HepG2 (cell line): ENCODE data around the gene TPR. TPM values are rescaled to one million over a fixed set of nuclear protein-coding genes. Genes with fewer than 3 reads are reported as not detected.

Experiments
- AKAP8 ChIP-seq: sonication (generic); formaldehyde crosslinking; IDR thresholded peaks from 2 replicates; pipeline ENCODE4 v1.5.1; 2020; ENCODE audit warnings: mild to moderate bottlenecking, missing genetic modification reagents
- AKNA ChIP-seq: sonication (generic); formaldehyde crosslinking; IDR thresholded peaks from 2 replicates; pipeline ENCODE4 v1.4.0; 2020; ENCODE audit warnings: missing genetic modification reagents, borderline replicate concordance
- ATRX ChIP-seq: sonication (generic); formaldehyde crosslinking; IDR thresholded peaks from 2 replicates; pipeline ENCODE4 v1.4.0; 2020; ENCODE audit warnings: missing genetic modification reagents, borderline replicate concordance
- BORCS8-MEF2B ChIP-seq: sonication (generic); formaldehyde crosslinking; IDR thresholded peaks from 2 replicates; pipeline ENCODE4 v1.8.0; 2022; ENCODE audit warnings: mild to moderate bottlenecking, missing genetic modification reagents
- E2F1 ChIP-seq: sonication (generic); formaldehyde crosslinking; IDR thresholded peaks from 2 replicates; pipeline ENCODE4 v1.5.0; 2020; ENCODE audit warnings: missing genetic modification reagents
- JUN ChIP-seq: sonication (generic); formaldehyde crosslinking; IDR thresholded peaks from 2 replicates; pipeline ENCODE4 v1.4.0; 2020; ENCODE audit warnings: mild to moderate bottlenecking, missing genetic modification reagents
- KDM5A ChIP-seq: fragments of 200-600 bp; sonication (generic); IDR thresholded peaks from 2 replicates; pipeline ENCODE4 v1.7.0; 2018; ENCODE audit warnings: antibody characterized with exemption, mild to moderate bottlenecking, low read length, borderline replicate concordance
- NCOA5 ChIP-seq: sonication (generic); formaldehyde crosslinking; IDR thresholded peaks from 2 replicates; pipeline ENCODE4 v1.4.0; 2020; ENCODE audit warnings: missing genetic modification reagents
- THAP11 ChIP-seq: IDR thresholded peaks from 2 replicates; pipeline ENCODE4 v1.6.1; 2016; ENCODE audit warnings: missing biosample characterization, missing genetic modification reagents
- ZBTB20 ChIP-seq: sonication (generic); formaldehyde crosslinking; IDR thresholded peaks from 2 replicates; pipeline ENCODE4 v1.8.1; 2023; ENCODE audit warnings: missing genetic modification reagents, low read depth, mild to moderate bottlenecking, borderline replicate concordance
- ZFP36L1 ChIP-seq: sonication (generic); formaldehyde crosslinking; IDR thresholded peaks from 2 replicates; pipeline ENCODE4 v1.8.0; 2022; ENCODE audit warnings: mild to moderate bottlenecking, missing genetic modification reagents, moderate library complexity
- ZFP90 ChIP-seq: sonication (generic); formaldehyde crosslinking; IDR thresholded peaks from 2 replicates; pipeline ENCODE4 v1.8.0; 2022; ENCODE audit warnings: missing genetic modification reagents, mild to moderate bottlenecking, inconsistent platforms, borderline replicate concordance
- ZNF224 ChIP-seq: sonication (generic); formaldehyde crosslinking; IDR thresholded peaks from 2 replicates; pipeline ENCODE4 v1.5.0; 2020; ENCODE audit warnings: mild to moderate bottlenecking, missing genetic modification reagents
- ZNF331 ChIP-seq: sonication (generic); formaldehyde crosslinking; IDR thresholded peaks from 2 replicates; pipeline ENCODE4 v1.4.0; 2020; ENCODE audit warnings: missing genetic modification reagents
- ZNF570 ChIP-seq: sonication (generic); formaldehyde crosslinking; IDR thresholded peaks from 2 replicates; pipeline ENCODE4 v1.4.0; 2020; ENCODE audit warnings: mild to moderate bottlenecking, missing genetic modification reagents, borderline replicate concordance
- ZZZ3 ChIP-seq: sonication (generic); formaldehyde crosslinking; IDR thresholded peaks from 2 replicates; pipeline ENCODE4 v1.4.0; 2020; ENCODE audit warnings: missing genetic modification reagents, mild to moderate bottlenecking, borderline replicate concordance
- polyA plus RNA-seq, 8 experiments: library from polyadenylated mRNA; depleted of rRNA in 3 of 8; stranded (reverse) in 7 of 8; unstranded in 1 of 8; fragments of >200 nt; fragmentation: Illumina TruSeq in 4 of 8; extraction: Trizol in 4 of 8; gene quantifications; 2 replicates each; pipeline versions ENCODE4 v1.2.1 to v1.2.3, GENCODE V29; 2011 to 2016; ENCODE audit warnings: low read depth in 4 of 8, missing spikeins in 1 of 8, mixed read lengths in 1 of 8; ENCODE audit not compliant: insufficient read depth in 1 of 8
- total RNA-seq, 5 experiments: library from RNA; depleted of rRNA; stranded (reverse); fragments of >200 nt; fragmentation: Illumina TruSeq; extraction: Trizol; gene quantifications; 2 replicates each; pipeline ENCODE4 v1.2.3, GENCODE V29; 2016; ENCODE audit warnings: low read depth in 1 of 5
- TF ChIP-seq, protein P1 (sequence below): sonication (generic); formaldehyde crosslinking; IDR thresholded peaks from 2 replicates; pipeline ENCODE4 v1.5.1; 2020; ENCODE audit warnings: mild to moderate bottlenecking, missing genetic modification reagents, borderline replicate concordance

Gene TPR
- total and polyA plus RNA-seq, 2 of the 13 experiments (the other 11 are each of a cell fraction or from before 2014, with no cell fraction given), result 78.9 to 81.7 TPM

GRCh38 chr1:186375152-186375928 lies at the start of gene TPR, which contains the start of gene ODR4 (continued):
- TF ChIP-seq E2F1 (CRISPR knock-in tag), result peak; percentile 60
- no peak for TF ChIP-seq ZFP36L1 (CRISPR knock-in tag)
- no peak; the same call in 1 of the 2 replicates for TF ChIP-seq KDM5A
- TF ChIP-seq ZZZ3, result peak; percentile 26; the same call in 1 of the 2 replicates
- TF ChIP-seq AKAP8, result no peak
- no peak for TF ChIP-seq ZNF224 (CRISPR knock-in tag)
- TF ChIP-seq ZBTB20, result no peak
- TF ChIP-seq AKNA, result no peak
- TF ChIP-seq ZNF570 (CRISPR knock-in tag), result no peak
- TF ChIP-seq, protein P1, sequence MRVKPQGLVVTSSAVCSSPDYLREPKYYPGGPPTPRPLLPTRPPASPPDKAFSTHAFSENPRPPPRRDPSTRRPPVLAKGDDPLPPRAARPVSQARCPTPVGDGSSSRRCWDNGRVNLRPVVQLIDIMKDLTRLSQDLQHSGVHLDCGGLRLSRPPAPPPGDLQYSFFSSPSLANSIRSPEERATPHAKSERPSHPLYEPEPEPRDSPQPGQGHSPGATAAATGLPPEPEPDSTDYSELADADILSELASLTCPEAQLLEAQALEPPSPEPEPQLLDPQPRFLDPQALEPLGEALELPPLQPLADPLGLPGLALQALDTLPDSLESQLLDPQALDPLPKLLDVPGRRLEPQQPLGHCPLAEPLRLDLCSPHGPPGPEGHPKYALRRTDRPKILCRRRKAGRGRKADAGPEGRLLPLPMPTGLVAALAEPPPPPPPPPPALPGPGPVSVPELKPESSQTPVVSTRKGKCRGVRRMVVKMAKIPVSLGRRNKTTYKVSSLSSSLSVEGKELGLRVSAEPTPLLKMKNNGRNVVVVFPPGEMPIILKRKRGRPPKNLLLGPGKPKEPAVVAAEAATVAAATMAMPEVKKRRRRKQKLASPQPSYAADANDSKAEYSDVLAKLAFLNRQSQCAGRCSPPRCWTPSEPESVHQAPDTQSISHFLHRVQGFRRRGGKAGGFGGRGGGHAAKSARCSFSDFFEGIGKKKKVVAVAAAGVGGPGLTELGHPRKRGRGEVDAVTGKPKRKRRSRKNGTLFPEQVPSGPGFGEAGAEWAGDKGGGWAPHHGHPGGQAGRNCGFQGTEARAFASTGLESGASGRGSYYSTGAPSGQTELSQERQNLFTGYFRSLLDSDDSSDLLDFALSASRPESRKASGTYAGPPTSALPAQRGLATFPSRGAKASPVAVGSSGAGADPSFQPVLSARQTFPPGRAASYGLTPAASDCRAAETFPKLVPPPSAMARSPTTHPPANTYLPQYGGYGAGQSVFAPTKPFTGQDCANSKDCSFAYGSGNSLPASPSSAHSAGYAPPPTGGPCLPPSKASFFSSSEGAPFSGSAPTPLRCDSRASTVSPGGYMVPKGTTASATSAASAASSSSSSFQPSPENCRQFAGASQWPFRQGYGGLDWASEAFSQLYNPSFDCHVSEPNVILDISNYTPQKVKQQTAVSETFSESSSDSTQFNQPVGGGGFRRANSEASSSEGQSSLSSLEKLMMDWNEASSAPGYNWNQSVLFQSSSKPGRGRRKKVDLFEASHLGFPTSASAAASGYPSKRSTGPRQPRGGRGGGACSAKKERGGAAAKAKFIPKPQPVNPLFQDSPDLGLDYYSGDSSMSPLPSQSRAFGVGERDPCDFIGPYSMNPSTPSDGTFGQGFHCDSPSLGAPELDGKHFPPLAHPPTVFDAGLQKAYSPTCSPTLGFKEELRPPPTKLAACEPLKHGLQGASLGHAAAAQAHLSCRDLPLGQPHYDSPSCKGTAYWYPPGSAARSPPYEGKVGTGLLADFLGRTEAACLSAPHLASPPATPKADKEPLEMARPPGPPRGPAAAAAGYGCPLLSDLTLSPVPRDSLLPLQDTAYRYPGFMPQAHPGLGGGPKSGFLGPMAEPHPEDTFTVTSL (CRISPR knock-in tag), result no peak
- no peak for TF ChIP-seq ATRX (CRISPR knock-in tag)
- no peak for TF ChIP-seq ZNF331 (CRISPR knock-in tag)
- peak; percentile 97 for TF ChIP-seq ZFP90 (CRISPR knock-in tag)
- TF ChIP-seq NCOA5, result no peak
- TF ChIP-seq JUN (CRISPR knock-in tag), result peak; percentile 16; the same call in 1 of the 2 replicates
- TF ChIP-seq BORCS8-MEF2B (CRISPR knock-in tag), result peak; percentile 86
- TF ChIP-seq THAP11, result peak; percentile 97
